Fibroblast of villous mesenchyme (primary cell): ENCODE measurements around the gene HMGXB3. TPM values are rescaled to one million over a fixed set of nuclear protein-coding genes. Genes with fewer than 3 reads are reported as not detected.
A peak's percentile ranks its signal among the peaks of the same experiment; 100 is the strongest.

ENCODE experiments used
- DNase-seq: peaks from one replicate; pipeline ENCODE4 v3.0.0-alpha.2; 2010; ENCODE audit warnings: low read depth
- H3K4me3 ChIP-seq: 2 replicates; pipeline ENCODE4 v1.5.1; 2011; ENCODE audit warnings: low read depth, mild to moderate bottlenecking, low read length
- CTCF ChIP-seq: IDR thresholded peaks from 2 replicates; pipeline ENCODE4 v1.5.1; 2012; ENCODE audit warnings: low read depth, mild to moderate bottlenecking, low read length; ENCODE audit not compliant: insufficient read depth
- total RNA-seq: library from RNA; depleted of rRNA; stranded (reverse); fragments of >200 nt; gene quantifications from 2 replicates; pipeline ENCODE4 v1.2.3, GENCODE V29; 2012

HMGXB3 gene
- total RNA-seq, 1 donor, result 45.3 TPM

GRCh38 chr5:150062216-150062922 is 61.8 kb downstream of the HMGXB3 start:
- no peak for TF ChIP-seq CTCF
- no peak overlapping the region for H3K4me3 ChIP-seq
- no peak for DNase-seq

- no peak overlapping the region for H3K4me3 ChIP-seq
- no peak for TF ChIP-seq CTCF
- no peak for DNase-seq
These were observed 63.1 kb downstream of the HMGXB3 start for GRCh38 chr5:150063638-150064037.

GRCh38 chr5:150064681-150065220 is 64.2 kb downstream of the HMGXB3 start:
- no peak overlapping the region for H3K4me3 ChIP-seq
- no peak for TF ChIP-seq CTCF
- DNase-seq, result no peak

- peak; percentile 47 for DNase-seq
- TF ChIP-seq CTCF, result no peak
- H3K4me3 ChIP-seq, result no peak overlapping the region
These were observed 64.8 kb downstream of the HMGXB3 start for GRCh38 chr5:150065346-150065745.

- DNase-seq, result no peak
- no peak overlapping the region for H3K4me3 ChIP-seq
- TF ChIP-seq CTCF, result no peak
These were observed 65.3 kb downstream of the HMGXB3 start for GRCh38 chr5:150065886-150066285.

GRCh38 chr5:150066436-150066835 is 65.9 kb downstream of the HMGXB3 start:
- no peak for DNase-seq
- TF ChIP-seq CTCF, result no peak
- H3K4me3 ChIP-seq, result no peak overlapping the region
